Nephron (organoid): ENCODE data around the gene WAC.
A peak's percentile ranks its signal among the peaks of the same experiment; 100 is the strongest.

Experiments
- H3K27ac Mint-ChIP-seq, 3 experiments: 2 replicates each; pipeline ENCODE4 v1.8.0; 2020; ENCODE audit warnings: mixed read lengths in 3 of 3, mild to moderate bottlenecking in 2 of 3, moderate library complexity in 1 of 3
- H3K27me3 Mint-ChIP-seq: 2 replicates; pipeline ENCODE4 v1.8.0; 2021; ENCODE audit warnings: low read depth, mild to moderate bottlenecking, moderate library complexity, mixed read lengths
- H3K36me3 Mint-ChIP-seq: 2 replicates; pipeline ENCODE4 v1.8.0; 2020; ENCODE audit warnings: low read depth, mixed read lengths
- H3K4me1 Mint-ChIP-seq: 2 replicates; pipeline ENCODE4 v1.8.0; 2020; ENCODE audit warnings: mixed read lengths
- H3K4me3 Mint-ChIP-seq, 3 experiments: 2 replicates each; pipeline ENCODE4 v1.8.0; 2020; ENCODE audit warnings: mild to moderate bottlenecking in 3 of 3, mixed read lengths in 3 of 3, moderate library complexity in 2 of 3
- H3K9me3 Mint-ChIP-seq: 2 replicates; pipeline ENCODE4 v1.8.0; 2020; ENCODE audit warnings: mixed read lengths
- CTCF ChIP-seq, 3 experiments: fragments of 200-600 bp; sonication (generic); IDR thresholded peaks; one replicate each; pipeline ENCODE4 v1.5.0; 2021; ENCODE audit warnings: antibody characterized with exemption in 3 of 3; ENCODE audit not compliant: unreplicated experiment in 3 of 3

Gene WAC

GRCh38 chr10:28669227-28670173, 136.6 kb downstream of the WAC start:
- no peak for TF ChIP-seq CTCF (IDR thresholded peaks at IDR 0.05; ENCODE audit: unreplicated experiment in 3 of 3)
- peak overlapping the region; percentile 90 to 94 (median 90) for H3K4me3 Mint-ChIP-seq
- no peak overlapping the region for H3K27ac Mint-ChIP-seq
- no peaks in the 10 kb centered on the region for H3K9me3 Mint-ChIP-seq
- peaks cover 13% of the 10 kb centered on the region for H3K4me1 Mint-ChIP-seq
- no peaks in the 10 kb centered on the region for H3K36me3 Mint-ChIP-seq
- peaks cover 74% of the 10 kb centered on the region for H3K27me3 Mint-ChIP-seq
